Fibroblast of pulmonary artery (primary cell): ENCODE measurements around the gene GLE1.

Experiments used
- DNase-seq: peaks from one replicate; pipeline ENCODE4 v3.0.0-alpha.2; 2010; ENCODE audit warnings: low read depth
- H3K4me3 ChIP-seq: replicated peaks from 2 replicates; pipeline ENCODE4 v1.5.1; 2011; ENCODE audit warnings: low read depth, mild to moderate bottlenecking, control low read depth, low read length, moderate library complexity
- TF ChIP-seq, protein P1 (sequence below): IDR thresholded peaks from 2 replicates; pipeline ENCODE4 v1.5.1; 2011; ENCODE audit warnings: mild to moderate bottlenecking, control low read depth, low read length, inconsistent platforms; ENCODE audit errors: missing control alignments

Gene GLE1

DNA sequence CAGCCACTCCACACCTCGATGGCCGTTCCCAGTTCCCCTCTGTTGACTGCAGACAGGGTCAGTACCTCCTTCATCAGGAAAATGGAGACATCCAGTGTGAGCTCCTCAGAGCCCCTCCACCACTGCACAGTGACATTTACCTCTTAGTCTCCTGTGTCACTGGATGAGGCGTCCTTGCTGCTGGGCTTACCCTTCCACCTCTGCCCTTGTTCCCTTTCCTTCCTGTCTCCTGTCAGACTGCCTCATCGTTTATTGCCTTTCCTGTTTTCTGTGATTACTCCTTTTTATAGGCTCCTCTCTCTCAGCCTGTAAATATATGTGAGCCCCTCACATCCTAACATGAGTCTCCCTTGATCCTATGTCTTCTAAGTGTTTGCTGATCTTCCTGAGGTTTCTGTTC lies 24.7 kb downstream of the GLE1 start:
- TF ChIP-seq, protein P1, sequence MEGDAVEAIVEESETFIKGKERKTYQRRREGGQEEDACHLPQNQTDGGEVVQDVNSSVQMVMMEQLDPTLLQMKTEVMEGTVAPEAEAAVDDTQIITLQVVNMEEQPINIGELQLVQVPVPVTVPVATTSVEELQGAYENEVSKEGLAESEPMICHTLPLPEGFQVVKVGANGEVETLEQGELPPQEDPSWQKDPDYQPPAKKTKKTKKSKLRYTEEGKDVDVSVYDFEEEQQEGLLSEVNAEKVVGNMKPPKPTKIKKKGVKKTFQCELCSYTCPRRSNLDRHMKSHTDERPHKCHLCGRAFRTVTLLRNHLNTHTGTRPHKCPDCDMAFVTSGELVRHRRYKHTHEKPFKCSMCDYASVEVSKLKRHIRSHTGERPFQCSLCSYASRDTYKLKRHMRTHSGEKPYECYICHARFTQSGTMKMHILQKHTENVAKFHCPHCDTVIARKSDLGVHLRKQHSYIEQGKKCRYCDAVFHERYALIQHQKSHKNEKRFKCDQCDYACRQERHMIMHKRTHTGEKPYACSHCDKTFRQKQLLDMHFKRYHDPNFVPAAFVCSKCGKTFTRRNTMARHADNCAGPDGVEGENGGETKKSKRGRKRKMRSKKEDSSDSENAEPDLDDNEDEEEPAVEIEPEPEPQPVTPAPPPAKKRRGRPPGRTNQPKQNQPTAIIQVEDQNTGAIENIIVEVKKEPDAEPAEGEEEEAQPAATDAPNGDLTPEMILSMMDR, result no peak
- H3K4me3 ChIP-seq, result no peak overlapping the region

DNA sequence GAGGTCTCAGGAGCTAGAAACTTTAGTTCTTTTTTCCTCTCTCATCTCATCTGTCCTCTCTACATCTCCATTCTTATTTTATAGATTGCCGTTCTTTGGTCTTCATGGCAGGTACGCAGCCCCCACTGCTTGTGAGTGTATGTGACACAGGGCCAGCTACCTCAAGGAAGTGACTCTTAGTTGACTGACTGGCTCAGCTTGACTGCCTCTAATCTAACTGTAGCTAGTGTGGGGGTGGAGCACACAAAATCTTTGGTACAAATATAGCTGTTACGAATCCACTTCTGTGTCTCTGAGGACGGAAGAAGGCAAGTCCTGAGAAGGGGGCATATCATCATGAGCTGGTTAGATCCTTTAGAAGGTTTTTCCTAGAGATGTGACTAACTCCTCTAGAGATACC lies 28.1 kb downstream of the GLE1 start:
- no peak overlapping the region for H3K4me3 ChIP-seq
- TF ChIP-seq, protein P1, result no peak
- no peak for DNase-seq

More for the DNA sequence above, 24.7 kb downstream of the GLE1 start:
- no peak for DNase-seq

DNA sequence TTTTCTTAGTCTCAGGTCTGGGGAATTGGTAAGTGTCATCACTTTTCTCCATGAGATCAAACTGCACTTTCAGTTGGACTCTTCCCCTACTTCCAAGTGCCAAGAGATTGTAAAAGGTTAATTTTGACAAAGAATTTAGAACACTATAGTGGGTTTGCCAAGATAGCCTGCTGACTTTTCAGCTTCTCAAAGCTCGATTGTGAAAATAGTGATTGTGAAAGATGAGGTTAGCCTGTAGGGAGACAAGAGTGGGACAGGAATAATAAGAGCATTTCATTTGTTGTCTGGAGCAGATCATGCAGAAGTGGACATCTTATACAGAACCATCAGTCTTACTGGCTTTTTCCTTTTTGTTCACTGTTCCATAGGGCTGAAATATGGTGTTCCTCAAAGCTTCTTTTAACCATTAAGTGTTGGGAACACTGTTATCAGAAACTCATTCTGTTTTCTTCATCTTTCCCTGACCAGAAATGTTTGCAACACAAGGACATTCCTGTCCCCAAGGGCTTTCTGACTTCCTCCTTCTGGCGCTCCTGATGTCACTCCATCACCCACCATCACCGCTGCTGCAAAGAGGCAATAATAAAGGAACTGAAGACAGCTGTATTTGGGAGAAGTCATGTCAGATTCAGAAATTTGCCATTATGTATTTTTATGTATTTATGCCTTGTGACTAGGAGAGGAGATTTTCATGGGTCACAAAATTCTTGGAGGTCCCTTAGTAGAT lies 36.3 kb downstream of the GLE1 start:
- H3K4me3 ChIP-seq, result no peak overlapping the region
- DNase-seq, result peak; percentile 36

DNA sequence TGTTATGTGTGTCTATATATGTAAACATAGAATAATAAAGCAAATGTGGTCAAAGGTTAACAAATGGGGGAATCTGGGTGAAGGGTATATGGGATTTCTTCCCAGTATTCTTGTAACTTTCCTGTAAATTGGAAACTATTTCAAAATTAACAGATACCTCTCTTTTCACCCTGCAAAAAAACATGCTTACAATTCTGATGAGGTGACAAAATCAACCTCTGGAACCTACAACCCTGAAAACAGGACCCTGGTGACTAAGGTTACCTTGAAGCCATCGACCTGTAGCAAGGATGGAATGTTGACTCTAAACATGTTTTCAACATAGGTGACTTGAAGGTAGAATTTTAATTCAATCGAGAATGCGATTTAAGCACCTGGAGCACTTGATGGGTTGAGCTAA lies 42.0 kb downstream of the GLE1 start:
- no peak for DNase-seq
- TF ChIP-seq, protein P1, result no peak

More for the DNA sequence above, 36.3 kb downstream of the GLE1 start:
- TF ChIP-seq, protein P1, result no peak

DNA sequence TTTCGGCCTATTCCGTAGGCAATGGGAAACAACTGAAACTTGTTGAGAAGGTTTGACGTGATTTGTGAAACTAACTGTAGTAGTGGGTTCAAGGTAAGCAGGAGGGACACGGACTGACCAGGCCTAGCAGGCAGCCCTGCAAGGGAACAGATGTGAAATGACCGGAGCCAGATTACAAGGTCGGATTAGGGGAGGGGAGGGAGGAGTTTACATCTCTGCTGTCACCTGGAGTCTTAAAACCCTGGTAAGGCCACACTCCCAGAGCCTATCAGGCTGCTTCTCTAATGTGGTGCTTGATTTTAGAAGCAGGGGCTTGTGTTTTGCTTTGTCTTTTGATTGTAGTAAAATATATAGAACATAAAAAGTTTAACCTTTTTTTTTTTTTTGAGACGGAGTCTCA lies 44.4 kb downstream of the GLE1 start:
- TF ChIP-seq, protein P1, result no peak
- no peak overlapping the region for H3K4me3 ChIP-seq

More for the DNA sequence above, 42.0 kb downstream of the GLE1 start:
- no peak overlapping the region for H3K4me3 ChIP-seq

DNA sequence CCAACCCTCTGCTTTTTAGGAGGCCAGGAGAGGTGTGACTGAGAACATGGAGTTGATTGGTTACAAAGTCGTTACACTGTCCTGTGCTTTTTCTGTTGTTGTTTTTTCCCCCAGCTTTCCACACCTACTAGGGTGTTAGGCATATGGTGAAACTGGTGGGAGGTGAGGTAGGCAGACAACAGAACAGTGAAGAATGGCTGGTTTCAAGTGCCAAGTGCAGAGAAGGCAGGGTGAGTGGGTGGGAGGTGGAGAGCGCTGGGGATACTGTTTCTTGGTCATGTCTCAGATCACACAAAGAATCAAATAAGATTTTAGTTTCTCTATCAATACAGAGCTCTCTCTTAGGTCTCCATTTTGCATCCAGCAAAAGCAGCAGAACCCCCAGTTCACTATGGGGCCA lies 45.7 kb downstream of the GLE1 start:
- TF ChIP-seq, protein P1, result no peak
- no peak overlapping the region for H3K4me3 ChIP-seq
- no peak for DNase-seq

More for the DNA sequence above, 44.4 kb downstream of the GLE1 start:
- DNase-seq, result no peak
